DMS53 treated with DMSO at 0.1 percent for 48 hours (cell line): ENCODE results near the gene ACTRT1.

Source experiments
- DNase-seq: peaks from one replicate; lab custom pipeline; 2025; ENCODE audit not compliant: unreplicated experiment; lab: John Stamatoyannopoulos, UW

ACTRT1 gene

DNA sequence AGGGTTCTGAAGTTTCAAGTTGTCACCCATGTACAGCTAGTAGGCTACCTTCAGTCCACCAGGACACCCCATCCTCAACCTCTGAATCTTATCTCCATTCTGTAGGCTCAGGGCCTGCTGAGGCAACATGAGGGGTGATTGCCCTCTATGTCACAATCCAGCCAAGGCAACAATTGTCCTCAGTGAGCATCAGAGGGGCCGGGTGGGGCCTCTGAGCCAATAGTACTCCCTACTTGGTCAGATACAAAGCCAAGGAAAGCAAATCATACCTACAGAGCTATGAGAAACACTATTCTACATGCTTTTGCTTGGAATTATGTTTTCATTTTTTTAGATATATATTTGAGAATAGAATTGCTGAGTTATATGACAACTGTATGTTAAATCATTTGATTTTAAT lies at the start of gene ACTRT1:
Gene ACTRT1, minus strand, starts transcription at position 101 of the 400 bp plus-strand sequence. CDS start 197 bp downstream, outside the sequence.
- DNase-seq = no peak

GRCh38 chrX:128078545-128078944 lies 26.3 kb upstream of the ACTRT1 start:
- DNase-seq = no peak

- DNase-seq = no peak
Measured at GRCh38 chrX:128057421-128057820, 5.2 kb upstream of the ACTRT1 start.

GRCh38 chrX:128051526-128051925 lies 677 bp downstream of the ACTRT1 start:
- DNase-seq = no peak

- DNase-seq = no peak
Measured at GRCh38 chrX:128035318-128035717, 16.9 kb downstream of the ACTRT1 start.

- DNase-seq = no peak
Measured at GRCh38 chrX:128021566-128021965, 30.6 kb downstream of the ACTRT1 start.

DNA sequence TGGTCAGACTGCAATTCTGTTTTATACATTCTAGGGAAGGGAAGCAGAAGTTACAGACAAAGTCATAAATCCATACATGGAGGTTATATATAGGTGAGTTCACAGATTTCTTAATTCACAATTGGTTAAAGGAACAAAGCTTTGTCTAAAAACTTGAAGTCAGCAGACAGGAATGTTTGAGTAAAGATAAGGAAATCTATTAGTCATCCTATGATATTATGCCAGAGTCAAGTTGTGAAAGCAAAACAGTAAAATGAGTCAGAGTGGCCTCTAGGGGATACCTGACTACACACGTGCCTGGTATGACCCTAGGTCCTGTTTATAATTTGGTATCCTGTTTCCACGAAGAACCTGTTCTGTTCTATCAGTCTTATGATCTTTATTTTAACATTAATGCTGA lies 31.5 kb downstream of the ACTRT1 start:
- peak; percentile 53 for DNase-seq

GRCh38 chrX:128019218-128019617 lies 33.0 kb downstream of the ACTRT1 start:
- DNase-seq = no peak

DNA sequence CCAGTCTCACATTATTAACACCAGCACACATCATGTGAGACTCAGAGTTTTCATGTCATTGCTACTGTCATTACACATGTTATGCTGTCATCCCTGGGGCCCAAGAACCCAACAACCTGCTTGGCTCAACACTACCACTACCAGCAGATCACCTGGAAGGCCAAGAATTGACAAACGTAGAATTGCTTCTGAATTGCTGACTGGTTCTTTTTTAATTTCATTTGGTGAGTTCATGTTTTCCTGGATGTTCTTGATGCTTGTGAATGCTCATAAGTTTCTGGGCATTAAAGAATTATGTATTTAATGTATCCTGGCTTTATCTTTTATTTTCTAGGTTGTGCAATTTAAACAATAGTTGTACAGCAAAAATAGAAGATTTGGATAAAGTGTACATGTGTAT lies 40.2 kb downstream of the ACTRT1 start:
- no peak for DNase-seq

DNA sequence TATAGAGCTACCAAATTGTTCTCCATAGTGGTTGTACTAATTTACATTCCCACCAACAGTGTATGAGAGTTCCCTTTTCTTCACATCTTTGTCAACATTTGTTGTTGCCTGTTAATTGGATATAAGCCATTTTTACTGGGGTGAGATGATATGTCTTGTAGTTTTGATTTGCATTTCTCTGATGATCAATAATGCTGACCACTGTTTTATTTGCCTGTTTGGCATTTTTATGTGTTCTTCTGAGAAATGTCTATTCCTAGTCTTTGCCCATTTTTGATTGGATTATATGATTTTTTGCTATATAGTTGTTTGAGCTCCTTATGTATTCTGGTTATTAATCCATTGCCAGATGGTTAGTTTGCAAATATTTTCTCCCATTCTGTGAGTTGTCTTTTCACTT lies 44.3 kb downstream of the ACTRT1 start:
- no peak for DNase-seq
